GM21723 (cell line): ENCODE measurements around the gene MORF4L1.
"Not testable (repeated sequence)": the region's sequence is repeated elsewhere in the genome, so short reads cannot be mapped to it uniquely, and the experiment has no call there.

Experiments
- ATAC-seq: cut with Tn5 transposase; IDR thresholded peaks from one replicate; pipeline ENCODE4 v1.9.1; 2021; ENCODE audit warnings: mild to moderate bottlenecking, moderate library complexity; ENCODE audit not compliant: unreplicated experiment

The MORF4L1 gene

GRCh38 chr15:78923480-78924360 lies 51.0 kb downstream of the MORF4L1 start:
- ATAC-seq, result no peak

- ATAC-seq, result no peak
These were observed 52.5 kb downstream of the MORF4L1 start for GRCh38 chr15:78925076-78925624.

GRCh38 chr15:78925956-78926743 lies 53.5 kb downstream of the MORF4L1 start:
- ATAC-seq, result no peak

GRCh38 chr15:78927077-78927790 lies 54.5 kb downstream of the MORF4L1 start:
- no peak for ATAC-seq

- not testable (repeated sequence) for ATAC-seq
These were observed 55.5 kb downstream of the MORF4L1 start for GRCh38 chr15:78928176-78928575.

- no peak for ATAC-seq
These were observed 56.0 kb downstream of the MORF4L1 start for GRCh38 chr15:78928616-78929093.

GRCh38 chr15:78929536-78930264 lies 57.0 kb downstream of the MORF4L1 start:
- no peak for ATAC-seq

- ATAC-seq, result no peak
These were observed 58.1 kb downstream of the MORF4L1 start for GRCh38 chr15:78930577-78931388.

GRCh38 chr15:78931439-78932257 lies 59.0 kb downstream of the MORF4L1 start:
- ATAC-seq, result no peak

GRCh38 chr15:78932258-78932808 lies 59.6 kb downstream of the MORF4L1 start:
- ATAC-seq, result no peak

- no peak for ATAC-seq
These were observed 60.6 kb downstream of the MORF4L1 start for GRCh38 chr15:78933187-78933822.

- no peak for ATAC-seq
These were observed 61.3 kb downstream of the MORF4L1 start for GRCh38 chr15:78933823-78934654.

- ATAC-seq, result no peak
These were observed 61.9 kb downstream of the MORF4L1 start for GRCh38 chr15:78934655-78935023.

- no peak for ATAC-seq
These were observed 64.5 kb downstream of the MORF4L1 start for GRCh38 chr15:78937132-78937739.

- peak; percentile 57 for ATAC-seq
These were observed 66.2 kb downstream of the MORF4L1 start for GRCh38 chr15:78938658-78939488.

- no peak for ATAC-seq
These were observed 70.1 kb downstream of the MORF4L1 start for GRCh38 chr15:78942741-78943140.
